ENCODE measurements around the gene ABRAXAS1. TPM values are rescaled to one million over a fixed set of nuclear protein-coding genes. Genes with fewer than 3 reads are reported as not detected.

Gene ABRAXAS1
- total and polyA plus RNA-seq, 10 of the 15 experiments (the other 5 are each of a cell fraction or from before 2014, with no cell fraction given) = 2.2 to 9.7 (median 5.8) TPM

GRCh38 chr4:83510442-83510841 lies 25.5 kb upstream of the ABRAXAS1 start (continued):
- TF ChIP-seq BMI1 (IDR thresholded peaks at IDR 0.05; ENCODE audit: borderline replicate concordance) (no peak), EGR1 (IDR thresholded peaks at IDR 0.05; ENCODE audit: borderline replicate concordance in 1 of 2, low read depth in 2 of 2, low read length in 2 of 2) (no peak), ZNF217 (IDR thresholded peaks at IDR 0.05) (no peak), ZNF384 (IDR thresholded peaks at IDR 0.05; ENCODE audit: borderline replicate concordance, low read depth, low read length) (no peak), E4F1 (IDR thresholded peaks at IDR 0.05; ENCODE audit: borderline replicate concordance, partially characterized antibody) (no peak), NR2F1 (conservative IDR thresholded peaks at IDR 0.05) (no peak; the same call in 1 of the 2 replicates), TAF1 (IDR thresholded peaks at IDR 0.05; ENCODE audit: borderline replicate concordance, low read depth, low read length) (no peak), MEF2A (IDR thresholded peaks at IDR 0.05; ENCODE audit: insufficient read depth, low read depth, low read length) (0 out of 2 replicates have a peak, but pooled peaks have one; percentile 18), HDGF (IDR thresholded peaks at IDR 0.05) (no peak)
- TF ChIP-seq, protein P1, sequence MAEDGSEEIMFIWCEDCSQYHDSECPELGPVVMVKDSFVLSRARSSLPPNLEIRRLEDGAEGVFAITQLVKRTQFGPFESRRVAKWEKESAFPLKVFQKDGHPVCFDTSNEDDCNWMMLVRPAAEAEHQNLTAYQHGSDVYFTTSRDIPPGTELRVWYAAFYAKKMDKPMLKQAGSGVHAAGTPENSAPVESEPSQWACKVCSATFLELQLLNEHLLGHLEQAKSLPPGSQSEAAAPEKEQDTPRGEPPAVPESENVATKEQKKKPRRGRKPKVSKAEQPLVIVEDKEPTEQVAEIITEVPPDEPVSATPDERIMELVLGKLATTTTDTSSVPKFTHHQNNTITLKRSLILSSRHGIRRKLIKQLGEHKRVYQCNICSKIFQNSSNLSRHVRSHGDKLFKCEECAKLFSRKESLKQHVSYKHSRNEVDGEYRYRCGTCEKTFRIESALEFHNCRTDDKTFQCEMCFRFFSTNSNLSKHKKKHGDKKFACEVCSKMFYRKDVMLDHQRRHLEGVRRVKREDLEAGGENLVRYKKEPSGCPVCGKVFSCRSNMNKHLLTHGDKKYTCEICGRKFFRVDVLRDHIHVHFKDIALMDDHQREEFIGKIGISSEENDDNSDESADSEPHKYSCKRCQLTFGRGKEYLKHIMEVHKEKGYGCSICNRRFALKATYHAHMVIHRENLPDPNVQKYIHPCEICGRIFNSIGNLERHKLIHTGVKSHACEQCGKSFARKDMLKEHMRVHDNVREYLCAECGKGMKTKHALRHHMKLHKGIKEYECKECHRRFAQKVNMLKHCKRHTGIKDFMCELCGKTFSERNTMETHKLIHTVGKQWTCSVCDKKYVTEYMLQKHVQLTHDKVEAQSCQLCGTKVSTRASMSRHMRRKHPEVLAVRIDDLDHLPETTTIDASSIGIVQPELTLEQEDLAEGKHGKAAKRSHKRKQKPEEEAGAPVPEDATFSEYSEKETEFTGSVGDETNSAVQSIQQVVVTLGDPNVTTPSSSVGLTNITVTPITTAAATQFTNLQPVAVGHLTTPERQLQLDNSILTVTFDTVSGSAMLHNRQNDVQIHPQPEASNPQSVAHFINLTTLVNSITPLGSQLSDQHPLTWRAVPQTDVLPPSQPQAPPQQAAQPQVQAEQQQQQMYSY (CRISPR knock-in tag; IDR thresholded peaks at IDR 0.05) = no peak
- TF ChIP-seq, protein P2, sequence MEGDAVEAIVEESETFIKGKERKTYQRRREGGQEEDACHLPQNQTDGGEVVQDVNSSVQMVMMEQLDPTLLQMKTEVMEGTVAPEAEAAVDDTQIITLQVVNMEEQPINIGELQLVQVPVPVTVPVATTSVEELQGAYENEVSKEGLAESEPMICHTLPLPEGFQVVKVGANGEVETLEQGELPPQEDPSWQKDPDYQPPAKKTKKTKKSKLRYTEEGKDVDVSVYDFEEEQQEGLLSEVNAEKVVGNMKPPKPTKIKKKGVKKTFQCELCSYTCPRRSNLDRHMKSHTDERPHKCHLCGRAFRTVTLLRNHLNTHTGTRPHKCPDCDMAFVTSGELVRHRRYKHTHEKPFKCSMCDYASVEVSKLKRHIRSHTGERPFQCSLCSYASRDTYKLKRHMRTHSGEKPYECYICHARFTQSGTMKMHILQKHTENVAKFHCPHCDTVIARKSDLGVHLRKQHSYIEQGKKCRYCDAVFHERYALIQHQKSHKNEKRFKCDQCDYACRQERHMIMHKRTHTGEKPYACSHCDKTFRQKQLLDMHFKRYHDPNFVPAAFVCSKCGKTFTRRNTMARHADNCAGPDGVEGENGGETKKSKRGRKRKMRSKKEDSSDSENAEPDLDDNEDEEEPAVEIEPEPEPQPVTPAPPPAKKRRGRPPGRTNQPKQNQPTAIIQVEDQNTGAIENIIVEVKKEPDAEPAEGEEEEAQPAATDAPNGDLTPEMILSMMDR (IDR thresholded peaks at IDR 0.05 in 2 of 3, conservative IDR thresholded peaks at IDR 0.05 in 1 of 3; ENCODE audit: control insufficient read depth in 2 of 3, extremely low read depth in 1 of 3, insufficient read depth in 1 of 3, low read depth in 3 of 3, low read length in 3 of 3) = no peak
- TF ChIP-seq, protein P3, sequence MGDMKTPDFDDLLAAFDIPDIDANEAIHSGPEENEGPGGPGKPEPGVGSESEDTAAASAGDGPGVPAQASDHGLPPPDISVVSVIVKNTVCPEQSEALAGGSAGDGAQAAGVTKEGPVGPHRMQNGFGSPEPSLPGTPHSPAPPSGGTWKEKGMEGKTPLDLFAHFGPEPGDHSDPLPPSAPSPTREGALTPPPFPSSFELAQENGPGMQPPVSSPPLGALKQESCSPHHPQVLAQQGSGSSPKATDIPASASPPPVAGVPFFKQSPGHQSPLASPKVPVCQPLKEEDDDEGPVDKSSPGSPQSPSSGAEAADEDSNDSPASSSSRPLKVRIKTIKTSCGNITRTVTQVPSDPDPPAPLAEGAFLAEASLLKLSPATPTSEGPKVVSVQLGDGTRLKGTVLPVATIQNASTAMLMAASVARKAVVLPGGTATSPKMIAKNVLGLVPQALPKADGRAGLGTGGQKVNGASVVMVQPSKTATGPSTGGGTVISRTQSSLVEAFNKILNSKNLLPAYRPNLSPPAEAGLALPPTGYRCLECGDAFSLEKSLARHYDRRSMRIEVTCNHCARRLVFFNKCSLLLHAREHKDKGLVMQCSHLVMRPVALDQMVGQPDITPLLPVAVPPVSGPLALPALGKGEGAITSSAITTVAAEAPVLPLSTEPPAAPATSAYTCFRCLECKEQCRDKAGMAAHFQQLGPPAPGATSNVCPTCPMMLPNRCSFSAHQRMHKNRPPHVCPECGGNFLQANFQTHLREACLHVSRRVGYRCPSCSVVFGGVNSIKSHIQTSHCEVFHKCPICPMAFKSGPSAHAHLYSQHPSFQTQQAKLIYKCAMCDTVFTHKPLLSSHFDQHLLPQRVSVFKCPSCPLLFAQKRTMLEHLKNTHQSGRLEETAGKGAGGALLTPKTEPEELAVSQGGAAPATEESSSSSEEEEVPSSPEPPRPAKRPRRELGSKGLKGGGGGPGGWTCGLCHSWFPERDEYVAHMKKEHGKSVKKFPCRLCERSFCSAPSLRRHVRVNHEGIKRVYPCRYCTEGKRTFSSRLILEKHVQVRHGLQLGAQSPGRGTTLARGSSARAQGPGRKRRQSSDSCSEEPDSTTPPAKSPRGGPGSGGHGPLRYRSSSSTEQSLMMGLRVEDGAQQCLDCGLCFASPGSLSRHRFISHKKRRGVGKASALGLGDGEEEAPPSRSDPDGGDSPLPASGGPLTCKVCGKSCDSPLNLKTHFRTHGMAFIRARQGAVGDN (IDR thresholded peaks at IDR 0.05) = no peak
- TF ChIP-seq, protein P4, sequence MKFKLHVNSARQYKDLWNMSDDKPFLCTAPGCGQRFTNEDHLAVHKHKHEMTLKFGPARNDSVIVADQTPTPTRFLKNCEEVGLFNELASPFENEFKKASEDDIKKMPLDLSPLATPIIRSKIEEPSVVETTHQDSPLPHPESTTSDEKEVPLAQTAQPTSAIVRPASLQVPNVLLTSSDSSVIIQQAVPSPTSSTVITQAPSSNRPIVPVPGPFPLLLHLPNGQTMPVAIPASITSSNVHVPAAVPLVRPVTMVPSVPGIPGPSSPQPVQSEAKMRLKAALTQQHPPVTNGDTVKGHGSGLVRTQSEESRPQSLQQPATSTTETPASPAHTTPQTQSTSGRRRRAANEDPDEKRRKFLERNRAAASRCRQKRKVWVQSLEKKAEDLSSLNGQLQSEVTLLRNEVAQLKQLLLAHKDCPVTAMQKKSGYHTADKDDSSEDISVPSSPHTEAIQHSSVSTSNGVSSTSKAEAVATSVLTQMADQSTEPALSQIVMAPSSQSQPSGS (IDR thresholded peaks at IDR 0.05; ENCODE audit: low read length) = no peak
- TF ChIP-seq, protein P5, sequence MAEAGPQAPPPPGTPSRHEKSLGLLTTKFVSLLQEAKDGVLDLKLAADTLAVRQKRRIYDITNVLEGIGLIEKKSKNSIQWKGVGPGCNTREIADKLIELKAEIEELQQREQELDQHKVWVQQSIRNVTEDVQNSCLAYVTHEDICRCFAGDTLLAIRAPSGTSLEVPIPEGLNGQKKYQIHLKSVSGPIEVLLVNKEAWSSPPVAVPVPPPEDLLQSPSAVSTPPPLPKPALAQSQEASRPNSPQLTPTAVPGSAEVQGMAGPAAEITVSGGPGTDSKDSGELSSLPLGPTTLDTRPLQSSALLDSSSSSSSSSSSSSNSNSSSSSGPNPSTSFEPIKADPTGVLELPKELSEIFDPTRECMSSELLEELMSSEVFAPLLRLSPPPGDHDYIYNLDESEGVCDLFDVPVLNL (IDR thresholded peaks at IDR 0.05; ENCODE audit: low read depth, low read length) = no peak
